ENCODE data around the gene SEC31B. TPM values are rescaled to one million over a fixed set of nuclear protein-coding genes. Genes with fewer than 3 reads are reported as not detected.

Gene SEC31B
- total RNA-seq, 1 donor from 2014 or later = 268 TPM

- intact Hi-C loops (cut with micrococcal nuclease) = no loop called here
Observed at GRCh38 chr10:100468322-100468721, 51.3 kb downstream of the SEC31B start.

- intact Hi-C loops (cut with micrococcal nuclease) = no loop called here
Observed at GRCh38 chr10:100462709-100463108, 57.0 kb downstream of the SEC31B start, which contains the start of gene WNT8B. TSS of gene WNT8B (plus strand) at chr10:100463009. CDS start at chr10:100463169, 160 bp downstream.

GRCh38 chr10:100448951-100449350 is 70.7 kb downstream of the SEC31B start:
- intact Hi-C loops (cut with micrococcal nuclease) = no loop called here

- intact Hi-C loops (cut with micrococcal nuclease) = no loop called here
Observed at GRCh38 chr10:100447663-100448062, 72.0 kb downstream of the SEC31B start.

GRCh38 chr10:100446130-100446761 is 73.4 kb downstream of the SEC31B start:
- intact Hi-C loops (cut with micrococcal nuclease) = no loop called here

- intact Hi-C loops (cut with micrococcal nuclease) = no loop called here
Observed at GRCh38 chr10:100442548-100442947, 77.1 kb downstream of the SEC31B start.

GRCh38 chr10:100438674-100439315 is 80.9 kb downstream of the SEC31B start:
- intact Hi-C loops (cut with micrococcal nuclease) = no loop called here

Other genes starting within 250 kb of the SEC31B start
- gene BLOC1S2, start 233.2 kb downstream of the SEC31B start, total RNA-seq = 49.5 and 50.0 TPM in 2 replicates
- 0.14 and 0.20 TPM in 2 replicates for gene PKD2L1, start 189.6 kb downstream of the SEC31B start, total RNA-seq
- gene SCD, start 172.6 kb downstream of the SEC31B start, total RNA-seq = 144 TPM in 2 replicates
- gene WNT8B, start 56.9 kb downstream of the SEC31B start, total RNA-seq = 0.27 and 0.41 TPM in 2 replicates
- 277 and 279 TPM in 2 replicates for gene NDUFB8, start 10.0 kb upstream of the SEC31B start, total RNA-seq
- gene HIF1AN, start 16.1 kb upstream of the SEC31B start, total RNA-seq = 53.4 and 54.7 TPM in 2 replicates
- not detected in 2 replicates for gene PAX2, start 225.7 kb upstream of the SEC31B start, total RNA-seq

Measured in T-helper 2 cell treated with Interferon-gamma antibody and Interleukin-4, amounts not matched to agents 100 ng/mL and 5 ng/mL, for 36 hours (primary cell).